NCI-H1930 (cell line): ENCODE measurements around the gene HDAC4.

Experiments used
- DNase-seq, 2 experiments: peaks; one replicate each; lab custom pipeline; 2025; lab: John Stamatoyannopoulos, UW

Gene HDAC4

DNA sequence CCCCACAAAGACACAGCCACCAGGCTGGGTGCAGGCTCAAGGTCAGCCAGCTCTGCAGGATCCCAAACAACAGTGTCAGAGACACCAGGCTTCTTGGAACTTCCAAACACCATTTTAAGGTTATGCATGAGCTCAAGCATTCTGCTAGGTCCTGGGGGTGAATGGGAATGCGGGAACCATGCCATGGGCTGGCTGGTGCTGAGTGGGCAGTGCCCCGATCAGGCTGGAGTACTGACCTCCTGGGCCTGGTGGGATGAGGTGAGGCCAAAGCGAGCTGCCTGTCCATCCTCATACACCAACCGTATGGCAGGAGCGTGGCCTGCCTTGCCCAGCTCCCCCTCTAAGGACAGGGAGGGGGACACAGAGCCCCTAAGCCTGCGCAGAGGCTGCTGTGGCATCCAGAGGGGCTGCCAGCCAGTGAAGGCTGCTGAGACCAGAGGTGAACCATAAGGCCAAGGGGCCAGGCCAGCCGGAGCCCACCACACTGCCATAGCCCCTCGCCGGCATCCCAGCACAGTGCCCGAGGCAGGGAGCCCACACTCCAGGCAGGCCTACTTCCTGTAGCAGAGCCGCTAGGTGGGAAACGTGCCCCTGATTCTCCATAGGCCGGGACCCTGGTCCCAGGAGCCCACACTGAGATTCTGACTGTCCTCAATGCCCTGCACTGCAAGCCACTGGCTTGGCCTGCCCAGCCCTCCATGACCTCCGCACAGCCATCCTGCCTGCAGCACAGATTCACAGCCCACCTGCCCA, 135.0 kb downstream of the HDAC4 start:
- DNase-seq, result no peak

DNA sequence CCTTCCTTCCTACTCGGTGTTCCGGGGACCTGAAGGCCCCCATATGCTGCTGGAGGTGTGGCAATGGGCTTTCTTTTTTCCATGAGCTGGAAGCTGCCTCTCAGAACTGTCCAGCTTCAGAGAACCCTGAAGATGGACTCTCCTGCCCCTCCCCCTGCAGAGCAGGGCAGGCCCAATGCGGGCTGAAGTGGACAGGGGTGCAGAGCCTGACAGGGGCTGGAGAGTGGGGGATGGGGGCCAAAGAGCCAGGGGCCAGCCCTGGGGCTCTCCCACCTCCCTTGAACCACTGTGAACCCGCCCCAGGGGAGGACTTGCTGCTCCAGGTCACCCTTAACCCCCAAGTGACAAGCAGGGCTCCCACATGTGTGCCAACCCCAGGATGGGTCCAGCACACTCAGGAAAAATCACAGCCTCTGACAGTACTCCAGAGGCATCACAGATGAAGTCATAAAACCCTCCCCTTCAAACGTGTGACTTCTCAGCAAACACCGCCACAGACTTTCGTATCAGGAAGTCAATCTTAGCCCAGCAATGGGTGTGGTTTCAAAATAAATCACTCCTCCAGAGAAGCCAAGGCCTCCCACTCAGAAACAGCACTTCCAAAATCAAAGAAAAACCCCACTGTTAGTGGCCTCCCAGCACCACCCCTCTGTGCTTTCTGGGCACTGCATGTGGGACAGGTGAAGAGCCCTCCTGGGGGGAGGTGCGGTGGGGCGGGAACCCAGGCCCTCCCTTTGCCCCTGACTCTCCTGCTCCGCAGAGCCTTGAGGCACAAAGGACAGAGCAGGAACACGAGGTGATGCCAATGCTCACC, 135.8 kb downstream of the HDAC4 start:
- DNase-seq, result no peak

DNA sequence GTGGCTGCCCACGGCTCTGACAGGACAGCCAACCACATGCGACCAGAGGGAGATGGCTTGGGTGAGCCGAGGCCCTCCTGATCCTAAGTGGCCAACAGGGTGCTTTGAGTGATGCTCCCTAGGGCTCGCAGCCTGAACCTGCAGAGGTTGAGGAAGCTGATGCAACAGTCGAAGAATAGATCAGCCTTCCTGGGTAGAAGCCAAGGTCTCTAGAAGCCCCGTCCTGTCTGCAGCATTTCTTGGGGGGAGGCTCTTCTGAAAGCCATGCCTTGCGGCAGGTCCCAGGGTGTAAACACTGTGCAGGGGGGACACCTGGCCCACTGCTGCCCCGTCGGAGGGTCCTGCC, 136.4 kb downstream of the HDAC4 start:
- DNase-seq, result no peak

DNA sequence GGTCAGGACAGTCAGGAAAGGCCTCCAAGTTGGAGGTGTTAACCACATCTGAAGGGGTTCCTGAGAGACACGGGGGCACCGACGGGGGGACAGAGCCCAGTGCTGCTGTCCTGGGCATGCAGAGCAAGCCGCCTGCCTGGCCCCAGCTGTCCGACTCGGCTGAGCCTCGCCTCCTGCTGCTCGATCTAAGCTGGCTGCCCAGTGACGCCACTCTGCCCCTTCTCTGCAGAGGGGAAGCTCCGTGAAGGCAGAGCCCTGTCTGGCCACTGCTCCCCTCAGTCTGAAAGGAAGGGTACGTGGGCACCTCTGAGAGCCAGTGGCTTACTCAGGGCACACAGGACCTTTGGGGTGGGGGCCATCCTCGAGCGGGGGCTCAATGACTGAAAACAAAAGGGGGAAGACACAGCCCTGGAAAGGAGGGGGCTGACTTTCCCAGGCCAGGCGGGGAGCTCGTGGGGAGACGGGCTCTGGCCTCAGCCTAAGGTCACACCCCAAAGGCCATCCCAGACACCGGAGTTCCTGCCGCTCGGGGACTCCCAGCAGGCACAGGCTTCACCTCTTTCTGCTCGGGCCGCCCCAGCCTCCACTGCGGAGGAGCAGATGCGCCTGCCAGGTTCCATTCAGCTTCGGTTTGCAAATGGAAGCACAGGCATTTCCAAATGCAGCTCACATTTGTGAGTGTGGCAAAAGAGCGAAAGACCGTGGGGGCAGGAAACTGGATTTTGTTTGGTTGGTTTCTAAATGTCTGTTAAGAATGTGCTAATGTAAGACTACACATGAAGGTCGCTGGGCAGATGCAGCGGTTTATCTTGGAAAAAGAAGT, 136.9 kb downstream of the HDAC4 start:
- no peak for DNase-seq

DNA sequence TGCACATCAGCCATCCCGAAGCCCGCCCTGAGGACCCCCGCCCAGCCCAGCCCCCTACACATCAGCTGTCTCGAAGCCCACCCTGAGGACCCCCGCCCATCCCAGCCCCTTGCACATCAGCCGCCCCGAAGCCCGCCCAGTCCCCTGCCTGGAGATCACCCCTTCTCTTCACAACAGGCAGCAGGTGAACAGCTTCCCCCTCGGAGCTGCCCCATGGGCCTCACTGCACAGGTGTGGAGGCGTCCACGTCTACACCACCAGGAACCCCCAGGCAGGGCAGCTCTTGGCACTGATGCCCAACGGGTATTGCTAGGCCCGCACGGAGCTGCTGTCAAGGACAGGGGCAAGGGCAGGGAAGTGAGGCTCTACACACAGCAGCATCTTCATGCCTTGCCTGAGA, 137.6 kb downstream of the HDAC4 start:
- DNase-seq, result no peak

DNA sequence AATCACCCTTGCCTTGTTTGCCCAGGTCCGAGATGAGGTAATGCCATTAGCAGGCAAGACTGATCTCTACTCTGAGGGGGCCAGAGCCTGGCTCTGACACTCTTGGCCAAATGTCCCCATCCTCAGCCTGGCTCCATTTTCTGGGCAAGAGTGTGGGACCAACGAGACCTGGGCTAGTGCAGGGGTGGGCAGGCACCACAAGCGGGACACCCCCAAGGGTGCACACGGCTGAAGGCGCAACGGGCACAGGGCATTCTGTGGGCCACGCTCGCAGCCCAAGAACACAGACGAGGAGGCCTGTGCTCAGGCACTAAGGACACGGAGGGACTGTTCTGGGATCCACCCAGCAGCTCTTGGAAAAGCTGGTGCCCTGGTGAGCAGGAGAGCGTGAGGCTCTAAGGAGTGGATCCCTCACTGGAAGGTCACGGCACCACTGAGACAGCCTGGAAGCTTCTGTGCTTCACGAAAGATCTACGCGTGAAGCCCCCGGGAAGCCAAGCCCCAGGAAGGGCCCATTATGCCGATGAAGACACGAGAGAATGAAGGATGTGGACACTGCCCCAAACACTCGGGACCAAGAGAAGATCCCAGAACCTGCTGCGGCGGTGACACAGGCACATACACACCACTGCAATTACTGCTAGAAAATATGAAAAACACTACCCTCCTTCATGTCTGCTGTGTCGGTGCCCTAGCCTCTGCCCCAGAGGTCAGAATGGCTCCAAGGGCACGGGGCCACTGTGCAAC, 138.2 kb downstream of the HDAC4 start:
- no peak for DNase-seq

DNA sequence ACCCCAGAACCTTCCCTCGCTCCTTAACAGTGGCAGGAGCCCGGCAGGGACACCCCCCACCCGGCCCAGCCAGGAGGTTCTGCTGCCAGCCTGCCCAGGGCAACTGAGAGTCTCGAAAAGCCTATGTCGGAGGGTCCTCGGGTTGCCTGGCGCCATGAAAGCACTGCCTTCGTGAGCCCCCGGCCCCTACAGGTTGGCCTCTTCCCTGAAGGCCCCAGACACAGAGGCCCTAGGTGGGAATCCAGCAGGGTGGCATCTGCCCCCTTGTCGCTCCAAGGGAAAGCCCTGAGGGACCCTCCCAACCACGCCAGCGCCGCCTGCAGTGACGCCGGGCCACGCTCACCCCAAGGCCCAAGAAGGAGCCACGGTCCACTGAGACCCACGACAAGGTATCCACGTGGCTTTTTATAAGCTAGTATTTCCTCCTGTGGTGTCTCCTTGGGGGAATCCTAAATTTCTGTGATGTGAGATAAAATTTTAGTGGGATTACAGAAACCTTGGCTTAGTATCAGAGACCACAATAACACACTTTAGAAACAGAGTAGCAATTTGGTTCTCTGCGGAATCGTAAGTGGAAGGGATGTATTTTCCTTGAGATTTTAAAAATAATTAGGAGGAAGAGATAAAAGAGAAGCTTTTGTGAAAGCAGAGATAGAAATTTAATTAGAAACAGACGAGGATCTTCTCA, 138.9 kb downstream of the HDAC4 start:
- DNase-seq, result no peak

DNA sequence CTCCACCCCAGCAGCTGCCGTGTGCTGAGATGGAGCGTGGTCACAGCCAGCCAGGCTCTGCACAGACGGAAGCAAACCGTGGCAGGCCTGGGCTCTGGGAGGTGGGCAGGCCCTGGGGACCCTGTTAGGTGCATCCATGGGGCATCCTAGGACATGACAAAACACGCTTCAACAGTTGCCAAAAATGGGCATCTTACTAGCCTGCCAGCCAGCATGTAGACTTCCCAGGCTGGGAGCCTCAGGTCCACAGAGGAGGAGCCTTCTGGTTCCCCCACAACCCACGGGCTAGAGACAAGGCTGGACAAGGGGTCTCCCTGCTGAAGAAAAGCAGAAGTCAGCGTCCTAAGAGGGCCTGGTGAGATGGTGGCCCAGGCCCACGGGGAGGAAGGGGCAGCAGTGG, 139.5 kb downstream of the HDAC4 start:
- no peak for DNase-seq

DNA sequence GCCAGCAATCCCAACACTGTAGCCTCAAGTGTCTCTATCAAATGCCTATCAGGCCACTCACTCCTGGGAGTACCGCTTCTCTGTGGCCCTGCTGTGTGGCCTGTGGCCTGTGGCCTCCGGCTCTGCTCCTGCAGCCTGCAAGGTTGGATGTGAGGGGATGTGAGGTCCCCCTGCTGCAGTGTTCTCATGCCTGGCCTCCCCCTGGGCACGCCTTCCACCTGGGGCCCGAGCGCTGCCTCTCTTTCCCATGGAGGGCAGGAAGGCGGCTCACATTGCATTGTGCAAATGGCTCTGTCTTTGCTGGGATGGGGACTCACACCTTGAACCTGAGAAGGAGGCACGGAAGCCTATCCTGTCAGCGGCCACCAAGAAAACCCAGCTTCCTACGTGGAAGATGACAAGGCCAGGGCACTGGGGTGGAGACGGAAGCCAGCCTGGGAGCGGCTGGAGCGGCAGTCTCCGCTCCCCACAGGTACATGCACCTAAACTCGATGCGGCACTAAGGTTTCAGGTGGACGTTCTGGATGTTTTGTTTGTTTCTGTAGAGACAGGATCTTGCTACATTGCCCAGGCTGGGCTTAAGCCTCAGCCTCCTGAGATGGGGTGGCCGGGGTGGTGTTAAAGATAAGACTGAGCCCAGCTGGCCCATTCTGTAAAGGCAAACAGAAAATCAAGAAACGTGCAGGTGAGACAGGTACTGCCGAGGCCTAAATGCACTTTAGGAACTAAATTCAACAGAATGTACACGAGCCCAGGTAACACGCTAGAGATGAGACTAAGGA, 140.1 kb downstream of the HDAC4 start:
- DNase-seq, result no peak

DNA sequence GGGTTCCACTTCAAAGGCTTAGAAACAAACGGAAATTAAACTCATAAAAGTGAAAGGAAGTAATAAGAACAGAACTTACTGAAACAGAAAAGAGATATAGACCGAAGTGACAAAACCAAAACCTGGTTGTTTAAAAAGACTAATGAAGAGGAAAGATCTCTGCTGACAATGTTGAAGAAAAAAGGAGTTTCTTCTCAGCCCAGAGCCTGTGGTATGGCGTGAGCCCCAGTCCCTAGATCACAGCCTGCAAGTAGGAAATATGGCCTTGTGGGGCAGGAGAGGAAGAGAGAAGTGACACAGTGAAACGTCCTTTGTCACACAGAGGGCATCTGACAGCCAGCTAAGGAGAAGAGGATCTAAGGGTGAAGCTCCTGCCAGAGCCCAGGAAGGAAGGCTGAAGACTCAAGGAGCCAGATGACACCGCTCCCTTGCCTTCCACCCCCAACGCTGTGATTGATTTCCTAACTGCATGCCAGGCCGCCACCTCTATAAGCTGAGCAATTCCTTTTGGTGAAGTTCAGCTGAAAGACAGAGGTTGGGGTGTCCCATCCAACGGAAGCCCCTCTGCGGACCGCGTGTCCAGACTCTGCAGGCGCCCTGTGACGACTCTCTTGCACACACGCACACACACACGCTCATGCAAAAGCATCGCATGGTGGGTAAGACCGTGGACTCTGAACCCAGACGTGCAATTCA, 141.1 kb downstream of the HDAC4 start:
- DNase-seq, result no peak

DNA sequence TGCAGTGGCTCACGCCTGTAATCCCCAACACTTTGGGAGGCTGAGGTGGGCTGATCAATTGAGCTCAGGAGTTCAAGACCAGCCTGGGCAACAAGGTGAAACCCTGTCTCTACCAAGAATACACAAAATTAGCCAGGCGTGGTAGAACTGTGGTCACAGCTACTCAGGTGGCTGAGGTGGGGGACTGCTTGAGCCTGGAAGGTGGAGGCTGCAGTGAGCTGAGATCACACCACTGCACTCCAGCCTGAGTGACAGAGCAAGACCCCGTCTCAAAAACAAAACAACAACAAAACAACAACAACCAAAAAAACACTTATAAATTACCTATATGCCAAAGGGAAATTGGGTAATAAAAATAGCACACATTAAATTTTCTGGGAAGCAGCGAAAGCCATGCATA, 141.6 kb downstream of the HDAC4 start:
- no peak for DNase-seq

DNA sequence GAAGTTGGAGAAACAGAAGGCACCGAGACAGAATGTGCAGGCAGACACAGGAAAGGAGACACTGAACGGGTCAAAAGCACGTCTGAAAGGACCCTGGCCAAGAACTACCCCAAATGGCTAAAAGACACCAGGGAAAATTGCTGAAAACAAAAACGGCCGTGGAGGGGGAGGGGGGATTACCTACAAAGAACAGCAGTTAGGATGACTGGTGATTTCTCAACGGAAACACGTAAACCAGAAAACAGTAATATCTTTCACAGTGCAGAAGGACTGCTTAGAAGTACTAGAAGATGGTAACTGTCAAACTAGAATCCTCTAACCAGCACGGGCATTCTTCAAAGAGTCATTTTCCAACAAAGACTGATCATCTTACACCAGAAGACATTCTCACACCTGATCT, 142.6 kb downstream of the HDAC4 start:
- no peak for DNase-seq

DNA sequence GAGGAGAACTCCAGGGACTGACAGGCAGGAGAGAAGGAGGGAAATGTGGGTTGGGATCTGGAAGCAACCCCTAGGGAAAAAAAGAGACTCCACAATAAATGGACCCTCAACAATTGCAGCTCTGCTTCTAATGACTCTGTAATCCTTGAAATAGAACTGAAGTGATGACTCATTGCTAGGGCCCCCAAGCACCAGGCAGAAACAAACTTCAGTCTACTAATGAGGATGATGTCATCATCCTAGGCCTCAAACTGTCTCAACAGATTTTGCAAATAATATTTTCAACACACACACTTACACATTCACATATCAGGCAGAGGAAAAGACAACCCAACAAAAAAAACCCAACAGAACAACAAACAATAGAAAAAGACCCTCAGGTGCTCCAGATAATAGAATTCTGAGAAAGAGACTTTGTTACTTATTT, 143.3 kb downstream of the HDAC4 start:
- DNase-seq, result no peak

DNA sequence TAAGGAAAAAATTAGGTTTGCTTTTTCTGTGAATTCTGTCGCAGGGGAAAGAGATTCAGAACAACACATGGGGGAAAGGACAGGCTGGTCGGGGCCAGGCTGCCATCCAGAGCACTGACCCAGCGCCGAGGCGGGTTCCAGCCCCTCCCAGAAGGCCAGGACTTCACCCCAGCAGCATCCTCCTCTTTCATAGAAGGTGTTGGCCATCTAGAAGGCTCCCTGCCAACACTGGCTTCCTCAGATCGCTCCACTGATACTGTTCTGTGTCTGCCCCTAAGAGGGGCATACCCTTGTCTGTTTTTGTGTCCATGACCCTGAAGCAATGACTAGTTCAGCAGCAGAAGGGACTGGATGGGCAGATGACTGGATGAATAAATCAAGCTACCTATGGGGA, 144.5 kb downstream of the HDAC4 start:
- DNase-seq, result no peak

DNA sequence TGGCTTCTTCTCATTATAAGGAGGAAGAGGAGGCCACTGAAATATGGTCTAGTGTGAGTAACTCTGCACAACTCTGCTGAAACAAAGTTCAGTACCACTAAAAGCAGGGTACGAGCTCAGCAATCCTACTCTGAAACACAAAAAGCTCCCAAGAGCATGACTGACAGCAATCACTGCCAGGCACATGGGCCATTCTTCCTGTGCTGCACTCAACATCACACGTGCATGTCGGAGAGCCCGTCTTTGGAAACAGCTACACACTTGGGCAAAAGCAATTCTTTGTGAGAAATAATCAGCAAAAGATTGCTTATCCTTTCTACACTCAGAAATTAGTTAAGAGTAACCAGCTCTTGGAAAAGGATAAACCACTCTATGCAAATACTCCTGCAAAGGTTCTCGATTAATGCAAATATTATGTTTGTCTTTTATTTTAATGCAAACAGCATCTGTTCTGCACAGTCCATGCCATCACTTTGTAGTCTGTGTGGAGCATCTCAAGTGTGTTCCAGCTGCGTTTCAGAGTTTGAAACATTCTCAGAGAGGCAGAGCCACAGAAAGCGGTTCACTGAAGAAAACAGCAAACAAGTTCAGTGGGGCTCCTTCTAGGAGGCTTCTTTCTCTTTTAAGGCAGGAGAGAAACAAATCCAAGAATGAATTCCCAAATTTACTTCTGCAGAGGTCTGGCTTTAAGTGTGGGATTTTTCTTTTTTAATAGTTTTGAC, 145.0 kb downstream of the HDAC4 start:
- DNase-seq, result no peak

DNA sequence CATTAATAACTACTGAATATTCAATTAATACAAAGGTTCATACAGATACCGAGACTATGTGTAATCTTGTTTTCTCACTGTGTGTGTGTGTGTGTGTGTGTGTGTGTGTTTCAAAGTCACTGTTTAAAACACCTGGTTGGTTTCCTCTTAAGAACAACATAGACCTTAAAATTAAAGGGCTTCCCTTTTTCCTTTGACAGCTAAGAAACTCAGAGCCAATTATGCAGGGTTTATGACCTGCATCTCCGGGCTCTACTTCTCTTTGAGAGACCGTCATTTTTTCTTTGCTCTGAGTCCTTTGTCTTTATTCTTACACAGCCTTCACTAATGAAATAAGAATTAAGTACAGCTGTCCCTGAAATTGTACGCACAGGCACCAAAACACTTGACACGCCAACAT, 145.6 kb downstream of the HDAC4 start:
- no peak for DNase-seq

DNA sequence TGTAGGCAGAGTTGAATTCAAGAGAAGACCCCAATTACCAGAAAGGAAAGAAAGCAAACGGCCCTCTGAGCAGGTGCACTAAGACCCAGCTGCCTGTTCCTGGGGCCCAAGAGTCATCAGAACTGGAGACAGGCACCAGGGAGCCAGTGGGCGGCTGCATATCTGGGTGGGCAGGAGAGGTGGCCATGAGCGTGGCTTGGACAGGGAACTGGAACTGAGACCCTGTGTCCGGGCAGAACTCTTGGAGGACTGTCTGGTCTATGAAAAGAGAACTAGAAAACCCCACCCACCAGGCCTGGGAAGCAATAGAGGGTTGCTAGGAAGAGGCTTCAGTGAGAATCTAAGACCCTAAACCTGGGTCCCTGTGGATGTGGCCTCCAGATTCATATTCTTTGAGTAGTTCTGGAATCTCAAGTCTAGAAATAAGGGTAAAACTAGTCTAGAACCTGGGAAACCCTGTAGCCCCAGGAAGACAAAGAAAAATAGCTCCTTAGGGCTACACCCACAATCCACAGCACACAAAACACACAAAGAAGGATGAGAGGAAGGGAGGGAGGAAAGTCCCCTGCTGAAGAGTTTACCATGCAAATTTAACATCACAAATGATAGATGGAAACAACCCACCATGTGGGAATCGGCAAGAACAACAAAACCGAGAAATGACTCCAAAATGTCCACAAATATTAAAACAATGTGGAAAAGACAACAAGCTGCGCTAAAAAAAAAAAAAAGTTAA, 147.0 kb downstream of the HDAC4 start:
- DNase-seq, result no peak

DNA sequence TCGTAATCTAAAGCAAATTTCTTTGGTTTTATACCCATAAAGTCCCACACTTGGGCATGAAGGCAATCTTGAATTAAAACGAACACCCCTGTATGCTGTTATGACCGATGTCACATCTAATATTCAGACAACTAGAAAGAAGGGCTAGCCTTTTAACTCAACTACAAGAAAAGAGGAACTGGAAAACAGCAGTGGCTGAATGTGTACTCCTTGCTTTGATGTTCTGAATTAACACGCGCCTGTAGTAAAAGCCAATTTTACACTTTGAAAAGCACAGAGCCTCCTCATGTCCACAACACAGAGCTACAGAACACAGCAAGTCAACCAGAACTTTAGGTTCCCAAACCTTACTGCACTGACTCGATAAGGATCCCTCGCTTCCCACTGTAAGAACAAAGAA, 147.6 kb downstream of the HDAC4 start:
- DNase-seq, result no peak

DNA sequence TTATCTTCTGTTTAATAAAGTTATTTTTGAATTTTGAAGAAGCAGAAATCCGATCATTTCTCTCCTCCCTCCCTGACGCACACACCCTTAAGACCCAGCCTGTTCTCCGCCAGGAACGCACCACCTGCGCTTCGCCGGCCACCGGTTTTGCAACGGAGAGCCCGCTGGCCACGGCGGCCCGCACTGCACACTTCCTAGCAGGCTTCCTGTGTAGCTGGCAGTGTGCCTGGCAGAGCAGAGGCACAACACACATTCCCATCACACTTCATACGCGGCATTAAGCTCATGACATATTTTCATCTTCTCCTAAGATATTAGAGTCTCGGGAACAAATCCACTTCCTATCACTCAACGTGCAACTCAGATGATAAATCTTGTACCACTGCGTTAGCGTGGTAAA, 148.0 kb downstream of the HDAC4 start:
- no peak for DNase-seq
